ENCODE measurements around the gene CDYL.

The CDYL gene

GRCh38 chr6:4856785-4857184, 80.6 kb downstream of the CDYL start:
- Histone ChIP-seq H4K91ac (ENCODE audit: low read depth, low read length, poor library complexity) (no peak overlapping the region), H2BK12ac (ENCODE audit: low read length) (no peak overlapping the region), H2AFZ (ENCODE audit: low read length) (no peak overlapping the region), H3K36me3 (replicated peaks in 1 of 2; ENCODE audit: control insufficient read depth in 2 of 2, insufficient read depth in 2 of 2, low read length in 2 of 2) (no peaks in the 10 kb centered on the region), H3K9ac (ENCODE audit: low read depth, low read length, poor library complexity) (no peak overlapping the region), H3K14ac (ENCODE audit: low read length) (no peak overlapping the region), H3K79me1 (ENCODE audit: low read depth, low read length) (peaks cover 2% of the 10 kb centered on the region), H3K4me2 (ENCODE audit: insufficient read depth, low read length, poor library complexity, severe bottlenecking) (no peak overlapping the region), H3K27me3 (ENCODE audit: control insufficient read depth in 3 of 3, insufficient read depth in 3 of 3, low read depth in 1 of 3, low read length in 3 of 3) (no peaks in the 10 kb centered on the region), H2BK15ac (ENCODE audit: low read length) (no peak overlapping the region), H3K4ac (ENCODE audit: low read length) (no peak overlapping the region), H3K4me3 (ENCODE audit: low read length in 2 of 2) (no peak overlapping the region), H3K4me1 (ENCODE audit: control insufficient read depth in 2 of 2, insufficient read depth in 1 of 2, low read depth in 1 of 2, low read length in 2 of 2) (peaks cover 0 to 2% of the 10 kb centered on the region in 2 donors), H2AK5ac (ENCODE audit: low read depth, low read length) (no peak overlapping the region), H3K18ac (ENCODE audit: low read length) (no peak overlapping the region), H4K8ac (ENCODE audit: low read depth, low read length) (no peak overlapping the region), H2BK120ac (ENCODE audit: low read depth, low read length) (no peak overlapping the region), H2BK5ac (ENCODE audit: low read length) (no peak overlapping the region), H3K9me3 (replicated peaks in 1 of 2; ENCODE audit: control insufficient read depth in 2 of 2, insufficient read depth in 1 of 2, low read depth in 1 of 2, low read length in 2 of 2) (no peaks in the 10 kb centered on the region), H3K27ac (replicated peaks; ENCODE audit: low read length) (no peak overlapping the region), H3K23ac (ENCODE audit: low read depth, low read length, poor library complexity) (no peak overlapping the region)
- no CpG with 5 or more reads among the region's 3 CpGs for WGBS, 2 donors (ENCODE audit: extremely low coverage in 2 of 2, insufficient read length in 2 of 2, insufficient replicate concordance in 1 of 2)
- DNase-seq (ENCODE audit: low spot score): no peak

DNA sequence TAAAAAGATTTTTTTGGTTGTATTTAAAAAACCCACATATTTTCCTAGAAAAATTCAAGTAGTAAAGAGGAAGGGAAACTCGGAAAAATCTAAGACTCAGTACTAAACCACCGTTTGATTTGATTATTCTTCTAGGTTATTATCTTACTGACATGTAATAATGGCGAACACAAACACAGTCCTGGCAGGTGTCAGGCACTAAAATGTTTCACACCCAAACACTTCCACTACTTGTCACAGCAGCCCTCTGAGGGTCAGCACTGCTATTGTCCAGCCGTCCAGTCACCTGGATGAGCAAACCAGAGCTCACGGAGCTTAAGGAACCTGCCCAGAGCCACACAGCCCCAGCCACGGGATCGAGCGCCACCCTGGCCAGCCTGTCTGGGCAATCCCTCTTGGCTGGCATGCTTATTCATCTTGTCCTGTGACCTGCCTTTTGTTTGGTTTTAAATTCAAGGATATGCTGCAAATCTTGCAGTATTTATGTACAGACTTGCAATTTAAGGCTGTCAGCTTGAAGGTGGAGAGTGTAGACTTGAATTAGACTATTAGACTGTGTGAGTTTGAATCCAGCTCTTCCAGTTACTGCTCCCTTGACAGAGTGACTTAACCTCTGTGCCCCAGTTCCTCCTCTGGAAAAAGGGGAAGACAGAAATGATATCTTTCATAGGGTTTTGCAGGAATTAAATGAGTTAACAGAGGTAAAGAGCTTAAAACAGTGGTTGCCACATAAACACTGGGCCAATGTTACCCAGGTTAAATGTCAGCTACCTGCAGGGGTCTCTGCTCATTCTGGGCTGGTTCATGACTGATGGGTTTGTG, 82.2 kb downstream of the CDYL start:
- H4K91ac ChIP-seq (ENCODE audit: low read depth, low read length, poor library complexity): no peak overlapping the region
- peaks cover 0 to 5% of the 10 kb centered on the region in 2 donors for H3K9me3 ChIP-seq (replicated peaks in 1 of 2; ENCODE audit: control insufficient read depth in 2 of 2, insufficient read depth in 1 of 2, low read depth in 1 of 2, low read length in 2 of 2)
- H3K4me3 ChIP-seq (ENCODE audit: low read length in 2 of 2): no peak overlapping the region
- no peaks in the 10 kb centered on the region for H3K36me3 ChIP-seq (replicated peaks in 1 of 2; ENCODE audit: control insufficient read depth in 2 of 2, insufficient read depth in 2 of 2, low read length in 2 of 2)
- H2BK5ac ChIP-seq (ENCODE audit: low read length): no peak overlapping the region
- H3K27me3 ChIP-seq (ENCODE audit: control insufficient read depth in 3 of 3, insufficient read depth in 3 of 3, low read depth in 1 of 3, low read length in 3 of 3): no peaks in the 10 kb centered on the region
- H4K8ac ChIP-seq (ENCODE audit: low read depth, low read length): no peak overlapping the region
- peaks cover 0 to 2% of the 10 kb centered on the region in 2 donors for H3K4me1 ChIP-seq (ENCODE audit: control insufficient read depth in 2 of 2, insufficient read depth in 1 of 2, low read depth in 1 of 2, low read length in 2 of 2)
- no peak overlapping the region for H2AFZ ChIP-seq (ENCODE audit: low read length)
- H3K79me1 ChIP-seq (ENCODE audit: low read depth, low read length): peaks cover 2% of the 10 kb centered on the region
- no peak overlapping the region for H3K23ac ChIP-seq (ENCODE audit: low read depth, low read length, poor library complexity)
- no peak overlapping the region for H2AK5ac ChIP-seq (ENCODE audit: low read depth, low read length)
- no peak overlapping the region for H3K9ac ChIP-seq (ENCODE audit: low read depth, low read length, poor library complexity)
- no peak overlapping the region for H2BK12ac ChIP-seq (ENCODE audit: low read length)
- no peak overlapping the region for H2BK120ac ChIP-seq (ENCODE audit: low read depth, low read length)
- H2BK15ac ChIP-seq (ENCODE audit: low read length): no peak overlapping the region
- no peak overlapping the region for H3K14ac ChIP-seq (ENCODE audit: low read length)
- H3K4ac ChIP-seq (ENCODE audit: low read length): no peak overlapping the region
- no peak overlapping the region for H3K4me2 ChIP-seq (ENCODE audit: insufficient read depth, low read length, poor library complexity, severe bottlenecking)
- H3K18ac ChIP-seq (ENCODE audit: low read length): no peak overlapping the region
- no CpG with 5 or more reads among the region's 8 CpGs for WGBS, 2 donors (ENCODE audit: extremely low coverage in 2 of 2, insufficient read length in 2 of 2, insufficient replicate concordance in 1 of 2)
- DNase-seq (ENCODE audit: low spot score): no peak
- no peak overlapping the region for H3K27ac ChIP-seq (replicated peaks; ENCODE audit: low read length)

DNA sequence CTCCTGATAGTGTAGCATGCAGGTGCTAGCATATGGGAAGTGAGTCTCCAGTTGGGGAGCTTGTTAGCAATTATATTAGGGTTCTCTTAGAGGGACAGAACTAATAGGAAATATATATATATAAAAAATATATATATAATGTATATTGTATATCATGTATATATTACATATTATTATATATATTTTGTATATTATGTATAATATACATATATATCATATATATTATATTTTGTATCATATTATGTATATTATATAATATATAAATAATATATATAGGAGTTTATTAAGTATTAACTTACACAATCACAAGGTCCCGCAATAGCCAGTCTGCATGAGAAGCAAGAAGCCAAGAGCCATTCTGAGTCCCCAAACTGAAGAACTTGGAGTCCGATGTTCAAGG, 84.2 kb downstream of the CDYL start:
- Histone ChIP-seq H3K23ac (ENCODE audit: low read depth, low read length, poor library complexity) (no peak overlapping the region), H3K4ac (ENCODE audit: low read length) (no peak overlapping the region), H4K8ac (ENCODE audit: low read depth, low read length) (no peak overlapping the region), H3K36me3 (replicated peaks in 1 of 2; ENCODE audit: control insufficient read depth in 2 of 2, insufficient read depth in 2 of 2, low read length in 2 of 2) (peaks cover 0 to 2% of the 10 kb centered on the region in 2 donors), H2AK5ac (ENCODE audit: low read depth, low read length) (no peak overlapping the region), H3K27ac (replicated peaks; ENCODE audit: low read length) (no peak overlapping the region), H2BK12ac (ENCODE audit: low read length) (no peak overlapping the region), H2AFZ (ENCODE audit: low read length) (no peak overlapping the region), H3K4me3 (ENCODE audit: low read length in 2 of 2) (no peak overlapping the region), H4K91ac (ENCODE audit: low read depth, low read length, poor library complexity) (no peak overlapping the region), H2BK15ac (ENCODE audit: low read length) (no peak overlapping the region), H3K14ac (ENCODE audit: low read length) (no peak overlapping the region), H3K79me1 (ENCODE audit: low read depth, low read length) (peaks cover 2% of the 10 kb centered on the region), H3K27me3 (ENCODE audit: control insufficient read depth in 3 of 3, insufficient read depth in 3 of 3, low read depth in 1 of 3, low read length in 3 of 3) (no peaks in the 10 kb centered on the region), H3K4me1 (ENCODE audit: control insufficient read depth in 2 of 2, insufficient read depth in 1 of 2, low read depth in 1 of 2, low read length in 2 of 2) (peaks cover 0 to 2% of the 10 kb centered on the region in 2 donors), H2BK120ac (ENCODE audit: low read depth, low read length) (no peak overlapping the region), H3K18ac (ENCODE audit: low read length) (no peak overlapping the region), H3K4me2 (ENCODE audit: insufficient read depth, low read length, poor library complexity, severe bottlenecking) (no peak overlapping the region), H2BK5ac (ENCODE audit: low read length) (no peak overlapping the region), H3K9ac (ENCODE audit: low read depth, low read length, poor library complexity) (no peak overlapping the region), H3K9me3 (replicated peaks in 1 of 2; ENCODE audit: control insufficient read depth in 2 of 2, insufficient read depth in 1 of 2, low read depth in 1 of 2, low read length in 2 of 2) (peaks cover 0 to 17% of the 10 kb centered on the region in 2 donors)
- DNase-seq (ENCODE audit: low spot score): no peak
- WGBS, 2 donors (ENCODE audit: extremely low coverage in 2 of 2, insufficient read length in 2 of 2, insufficient replicate concordance in 1 of 2): no CpG with 5 or more reads among the region's 2 CpGs

DNA sequence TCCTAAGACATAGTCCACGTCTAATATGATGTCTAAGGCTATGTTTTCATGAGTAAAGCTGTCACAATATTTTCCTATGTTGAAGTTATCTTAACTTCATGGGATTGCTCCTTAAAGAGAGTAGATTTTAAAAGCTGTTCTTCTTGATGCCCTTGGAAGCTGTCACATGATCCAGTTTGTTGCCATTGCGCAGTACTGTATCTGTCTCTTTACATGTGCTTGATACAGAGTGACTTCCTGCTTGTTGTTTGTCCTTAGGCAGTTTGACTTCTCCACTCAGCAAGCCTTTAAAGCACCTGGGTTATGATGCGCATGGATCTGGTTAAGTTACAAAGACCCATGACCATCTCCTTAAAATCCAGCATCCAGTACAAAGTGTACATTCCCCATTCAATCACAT, 85.4 kb downstream of the CDYL start:
- Histone ChIP-seq H2BK5ac (ENCODE audit: low read length) (no peak overlapping the region), H4K91ac (ENCODE audit: low read depth, low read length, poor library complexity) (no peak overlapping the region), H3K9me3 (replicated peaks in 1 of 2; ENCODE audit: control insufficient read depth in 2 of 2, insufficient read depth in 1 of 2, low read depth in 1 of 2, low read length in 2 of 2) (peaks cover 0 to 20% of the 10 kb centered on the region in 2 donors), H2BK12ac (ENCODE audit: low read length) (no peak overlapping the region), H3K23ac (ENCODE audit: low read depth, low read length, poor library complexity) (no peak overlapping the region), H3K4me1 (ENCODE audit: control insufficient read depth in 2 of 2, insufficient read depth in 1 of 2, low read depth in 1 of 2, low read length in 2 of 2) (peaks cover 0 to 2% of the 10 kb centered on the region in 2 donors), H3K18ac (ENCODE audit: low read length) (no peak overlapping the region), H2AK5ac (ENCODE audit: low read depth, low read length) (no peak overlapping the region), H3K27me3 (ENCODE audit: control insufficient read depth in 3 of 3, insufficient read depth in 3 of 3, low read depth in 1 of 3, low read length in 3 of 3) (no peaks in the 10 kb centered on the region), H3K79me1 (ENCODE audit: low read depth, low read length) (peaks cover 2% of the 10 kb centered on the region), H3K9ac (ENCODE audit: low read depth, low read length, poor library complexity) (no peak overlapping the region), H3K14ac (ENCODE audit: low read length) (no peak overlapping the region), H3K36me3 (replicated peaks in 1 of 2; ENCODE audit: control insufficient read depth in 2 of 2, insufficient read depth in 2 of 2, low read length in 2 of 2) (peaks cover 0 to 2% of the 10 kb centered on the region in 2 donors), H3K27ac (replicated peaks; ENCODE audit: low read length) (no peak overlapping the region), H2AFZ (ENCODE audit: low read length) (no peak overlapping the region), H3K4me2 (ENCODE audit: insufficient read depth, low read length, poor library complexity, severe bottlenecking) (no peak overlapping the region), H2BK120ac (ENCODE audit: low read depth, low read length) (no peak overlapping the region), H2BK15ac (ENCODE audit: low read length) (no peak overlapping the region), H3K4me3 (ENCODE audit: low read length in 2 of 2) (no peak overlapping the region), H4K8ac (ENCODE audit: low read depth, low read length) (no peak overlapping the region), H3K4ac (ENCODE audit: low read length) (no peak overlapping the region)
- no peak for DNase-seq (ENCODE audit: low spot score)
- no CpG with 5 or more reads among the region's 3 CpGs for WGBS, 2 donors (ENCODE audit: extremely low coverage in 2 of 2, insufficient read length in 2 of 2, insufficient replicate concordance in 1 of 2)

Measured in neuronal stem cell (in vitro differentiated cells).